GM18868 (cell line): ENCODE measurements around the gene SEC14L6.

ENCODE experiments used
- ATAC-seq: cut with Tn5 transposase; IDR thresholded peaks from one replicate; pipeline ENCODE4 v1.9.1; 2021; ENCODE audit warnings: mild to moderate bottlenecking, moderate library complexity; ENCODE audit not compliant: unreplicated experiment

The SEC14L6 gene

DNA sequence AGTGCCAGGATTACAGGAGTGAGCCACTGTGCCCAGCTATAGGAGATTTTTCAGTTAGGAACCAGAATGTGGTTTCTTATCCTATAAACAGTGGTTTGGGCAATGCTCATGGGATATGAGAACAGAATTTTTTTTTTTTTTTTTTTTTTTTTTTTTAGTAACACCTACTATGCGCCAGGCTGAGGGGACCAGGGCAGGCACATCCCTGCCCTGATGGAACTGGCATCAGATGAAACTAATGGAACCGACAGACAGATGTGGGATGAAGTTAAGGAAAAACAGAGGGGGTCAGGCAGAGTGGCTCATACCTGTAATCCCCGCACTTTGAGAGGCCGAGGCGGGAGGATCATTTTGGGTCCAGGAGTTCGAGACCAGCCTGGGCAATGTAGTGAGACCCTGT is 45.9 kb downstream of the SEC14L6 start:
- no peak for ATAC-seq

DNA sequence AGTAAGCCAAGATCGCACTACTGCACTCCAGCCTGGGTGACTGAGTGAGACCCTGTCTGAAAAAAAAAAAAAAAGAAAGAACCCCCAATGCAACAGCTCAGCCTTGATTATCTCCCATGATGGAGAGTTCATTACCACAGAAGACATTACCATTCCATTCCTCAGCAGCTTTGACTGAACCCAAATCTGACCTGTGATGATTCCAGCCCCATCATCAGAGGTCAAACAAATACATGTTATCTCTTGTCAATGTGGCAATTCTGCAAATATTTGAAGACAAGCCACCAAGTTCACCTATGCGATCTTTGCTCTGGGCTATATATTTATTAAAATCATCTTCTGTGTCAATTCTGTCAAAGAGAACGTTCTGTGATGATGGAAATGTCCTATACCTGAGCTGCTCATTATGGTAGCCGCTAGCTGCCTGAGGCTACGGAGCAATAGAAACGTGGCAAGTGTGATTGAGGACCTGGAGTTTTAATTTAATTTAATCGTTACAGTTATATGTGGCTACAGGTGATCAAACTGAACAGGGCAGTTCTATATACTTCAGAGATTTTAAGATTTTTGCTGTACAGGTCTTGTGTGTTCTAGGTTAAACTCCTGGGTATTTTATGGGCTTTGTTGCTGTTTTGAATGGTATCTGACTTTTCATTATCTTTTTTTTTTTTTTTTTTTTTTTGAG is 48.9 kb downstream of the SEC14L6 start:
- no peak for ATAC-seq

DNA sequence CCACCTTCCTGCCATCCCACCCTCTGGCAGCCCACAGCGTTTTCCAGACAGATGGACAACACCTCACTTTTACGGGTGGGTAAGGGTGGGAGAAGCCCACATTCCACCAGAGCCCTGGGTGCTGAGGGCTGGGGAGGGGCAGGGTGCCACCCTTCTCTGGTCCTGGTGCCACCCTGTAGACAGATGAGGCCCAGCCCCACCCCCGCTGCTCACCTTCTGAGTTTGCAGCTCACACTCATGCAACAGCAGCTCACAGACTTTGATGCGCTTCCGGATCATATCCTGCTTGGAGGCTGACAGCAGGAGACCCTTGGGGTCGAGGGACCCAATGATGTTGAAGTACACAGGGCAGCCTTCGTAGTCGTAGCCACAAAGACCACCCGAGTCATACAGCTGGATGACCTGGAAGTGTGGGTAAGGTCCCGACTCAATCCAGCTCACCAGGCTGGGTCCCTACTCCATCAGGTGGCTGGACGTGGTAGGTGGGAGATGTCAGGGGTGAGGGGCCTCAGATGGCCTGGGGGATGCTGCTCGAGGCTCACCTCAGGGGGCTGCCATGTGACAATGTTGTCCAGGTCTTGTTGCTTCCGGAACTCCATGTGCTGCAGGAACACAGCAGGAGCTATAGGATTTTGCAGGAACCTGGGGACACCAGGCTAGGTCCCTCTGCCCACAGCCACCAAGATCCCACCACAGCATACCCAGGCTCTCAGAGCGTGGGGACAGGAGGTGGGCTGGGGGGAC is 51.3 kb downstream of the SEC14L6 start:
- ATAC-seq: no peak

DNA sequence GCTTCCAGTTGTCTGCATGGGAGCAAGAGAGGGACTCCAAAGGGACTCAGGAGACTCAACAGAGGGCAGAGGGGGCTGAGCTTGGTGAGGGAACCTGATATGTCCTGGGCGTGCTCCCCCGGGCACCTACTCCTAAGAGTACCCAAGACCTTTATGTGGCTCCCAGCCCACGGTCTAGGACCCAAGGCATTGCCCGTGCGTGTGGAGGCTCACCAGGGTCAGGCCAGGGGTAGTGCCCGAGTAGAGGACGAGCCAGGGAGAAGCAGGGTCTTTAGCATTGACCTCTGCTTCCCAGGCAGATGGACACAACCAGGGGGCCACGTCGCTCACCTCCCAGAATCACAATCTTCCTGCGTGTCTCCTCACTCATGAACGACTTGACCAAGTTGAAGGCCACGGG is 54.4 kb downstream of the SEC14L6 start:
- no peak for ATAC-seq

DNA sequence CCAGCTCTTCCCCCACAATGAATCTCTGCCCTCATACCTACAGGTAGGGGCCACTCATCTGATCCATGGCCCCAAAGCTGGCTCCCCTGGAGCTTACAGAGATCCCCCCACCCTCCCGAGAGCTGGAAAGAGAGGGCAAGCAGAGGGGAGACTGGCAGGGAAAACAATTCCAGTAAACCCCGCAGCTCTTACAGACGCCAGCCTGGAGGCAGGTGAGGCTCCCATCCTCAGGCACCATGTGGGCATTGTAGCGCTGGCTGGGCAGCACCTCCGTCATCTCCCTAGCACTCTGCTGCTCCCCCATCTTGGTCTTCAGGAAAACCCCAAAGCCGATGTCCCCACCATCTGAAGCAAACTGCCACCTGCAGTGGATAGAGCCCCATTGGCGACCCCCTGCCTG is 55.2 kb downstream of the SEC14L6 start:
- ATAC-seq: no peak

DNA sequence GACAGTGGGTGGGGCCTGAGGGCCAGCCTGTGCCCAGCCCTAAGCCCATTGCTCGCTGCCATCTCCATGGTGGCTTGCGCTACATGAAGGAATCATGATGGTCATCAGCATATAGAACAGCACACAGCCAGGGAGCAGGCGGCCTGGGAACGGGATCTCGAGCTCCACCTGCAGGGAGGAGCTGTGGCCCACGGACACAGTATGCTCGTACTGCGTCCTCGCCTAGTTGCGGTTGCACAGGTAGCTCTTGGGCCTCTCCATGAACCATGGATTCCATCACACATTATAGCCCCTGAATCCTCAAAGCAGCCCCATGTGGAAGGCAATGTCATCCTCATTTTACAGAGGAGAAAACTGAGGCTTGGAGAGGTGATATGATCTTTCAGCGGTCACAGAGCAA is 56.1 kb downstream of the SEC14L6 start:
- ATAC-seq: no peak

DNA sequence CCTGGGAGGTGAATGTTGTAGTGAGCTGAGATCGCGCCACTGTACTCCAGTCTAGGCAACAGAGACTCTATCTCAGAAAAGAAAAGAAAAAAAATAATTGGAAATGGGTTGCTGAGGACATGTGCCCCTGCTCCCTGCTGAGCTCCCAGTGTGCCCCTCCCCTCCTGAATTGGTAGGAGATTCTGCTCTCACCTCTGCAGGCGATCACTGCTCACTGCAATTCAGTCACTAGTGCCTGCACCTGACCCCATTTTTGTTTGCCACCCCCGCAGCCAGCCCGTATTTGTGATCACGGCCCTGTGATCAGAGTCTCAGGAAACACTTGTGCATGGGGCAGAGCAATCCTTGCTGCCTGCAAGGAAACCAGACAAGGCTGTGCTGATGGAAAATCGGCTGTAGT is 58.4 kb downstream of the SEC14L6 start:
- ATAC-seq: no peak

DNA sequence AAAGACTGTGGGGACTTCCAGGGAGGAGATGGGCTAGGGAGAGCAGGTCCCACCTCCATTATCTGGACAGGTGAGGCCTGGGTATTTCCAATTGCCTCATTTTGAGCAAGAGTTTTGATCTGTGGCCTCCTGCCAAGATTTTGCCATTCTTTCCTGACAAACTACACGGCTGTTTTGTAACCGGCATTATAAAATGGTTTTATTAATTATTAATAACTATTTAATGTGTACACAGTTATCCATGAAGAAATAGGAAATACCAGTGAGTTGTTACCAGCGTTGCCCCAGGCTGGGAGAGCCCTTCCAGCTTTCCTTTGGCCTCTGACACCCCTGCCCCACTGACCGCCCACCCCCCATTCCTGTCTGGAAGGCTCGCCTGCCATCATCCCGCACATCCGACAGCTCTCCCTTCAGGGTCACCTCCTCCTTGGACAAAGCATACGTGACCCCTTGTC is 59.9 kb downstream of the SEC14L6 start:
- no peak for ATAC-seq

DNA sequence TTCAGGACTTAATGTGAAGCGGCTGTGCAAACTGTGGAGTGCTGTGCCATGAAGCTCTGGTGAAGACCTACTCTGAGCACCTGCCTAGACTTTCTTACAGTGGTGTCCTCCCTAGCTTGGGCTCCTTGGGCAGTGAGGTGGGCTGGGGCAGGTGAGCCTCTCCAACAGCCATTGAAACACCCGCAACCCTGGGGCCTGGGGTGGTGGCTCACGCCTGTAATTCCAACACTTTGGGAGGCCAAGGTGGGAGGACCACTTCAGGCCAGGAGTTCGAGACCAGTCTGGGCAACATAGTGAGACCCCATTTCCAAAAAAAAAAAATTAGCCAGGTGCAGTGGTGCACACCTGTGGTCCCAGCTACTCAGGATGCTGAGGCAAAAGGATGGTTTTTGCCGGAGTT is 60.4 kb downstream of the SEC14L6 start:
- ATAC-seq: no peak

DNA sequence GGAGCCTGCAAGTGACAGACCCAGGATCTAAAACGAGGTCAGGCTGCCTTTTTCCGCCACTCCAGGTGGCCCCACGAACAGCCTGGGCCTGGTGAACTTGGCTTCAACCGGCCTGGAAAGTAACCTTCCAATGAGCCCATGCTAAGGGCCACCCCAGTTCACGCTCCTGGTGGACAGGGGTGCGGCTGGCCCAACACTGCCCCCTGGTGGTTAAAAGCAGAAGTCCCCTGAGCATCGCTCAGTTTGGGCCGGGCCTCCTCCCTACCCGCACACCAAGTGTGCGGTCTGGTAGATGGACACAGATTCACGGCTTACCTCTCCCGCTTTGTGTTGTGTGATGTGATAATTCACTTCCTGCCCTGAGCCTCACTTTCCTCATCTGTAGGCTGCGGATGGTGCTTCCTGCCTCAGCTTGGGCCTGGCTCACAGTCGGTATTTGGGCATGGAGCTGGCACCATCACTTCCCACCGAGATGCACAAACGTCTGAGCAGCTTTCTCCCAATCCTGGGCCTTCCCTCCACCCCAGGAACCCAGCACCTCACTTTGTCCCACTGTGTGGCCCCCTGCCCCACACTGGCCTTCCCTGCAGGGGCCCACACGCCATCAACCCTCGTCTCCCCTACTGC is 61.1 kb downstream of the SEC14L6 start:
- ATAC-seq: no peak

DNA sequence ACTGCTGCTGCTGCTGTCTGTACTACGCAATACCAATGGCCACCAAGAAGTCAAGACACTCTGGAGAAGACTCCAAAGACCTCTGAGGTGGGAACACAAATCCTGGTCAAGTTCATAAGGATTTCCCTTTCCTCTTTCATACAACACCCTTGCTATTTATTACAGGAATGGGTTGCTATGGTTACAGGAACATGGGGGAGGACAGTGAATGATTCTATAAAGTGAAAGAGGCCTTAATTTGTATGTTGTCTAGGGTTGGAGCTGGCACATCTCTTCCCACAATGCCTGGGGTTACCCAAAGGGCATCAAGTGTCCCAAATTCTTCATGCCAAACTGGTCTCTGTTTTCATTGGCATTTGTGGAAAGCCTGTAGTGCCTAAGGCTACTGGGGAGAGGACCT is 63.4 kb downstream of the SEC14L6 start:
- no peak for ATAC-seq

DNA sequence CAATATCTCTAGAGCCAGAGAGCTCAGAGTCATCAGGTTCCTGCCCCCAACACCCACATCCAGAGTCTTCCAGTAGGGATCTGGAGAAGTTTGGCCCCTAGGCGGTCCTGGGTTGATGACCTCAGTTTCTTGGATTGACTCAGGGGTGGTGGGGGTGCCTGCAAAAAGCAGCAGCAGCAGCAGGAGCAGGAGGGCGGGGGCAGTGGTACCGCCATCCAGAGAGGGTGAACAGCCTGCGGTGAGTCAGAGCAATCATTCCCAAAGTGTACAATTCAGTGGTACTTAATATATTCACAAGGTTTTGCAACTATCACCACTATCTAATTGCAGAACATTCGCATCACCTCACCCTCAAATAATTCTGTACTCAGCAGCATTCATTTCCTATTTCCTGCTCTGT is 64.8 kb downstream of the SEC14L6 start:
- ATAC-seq: no peak

DNA sequence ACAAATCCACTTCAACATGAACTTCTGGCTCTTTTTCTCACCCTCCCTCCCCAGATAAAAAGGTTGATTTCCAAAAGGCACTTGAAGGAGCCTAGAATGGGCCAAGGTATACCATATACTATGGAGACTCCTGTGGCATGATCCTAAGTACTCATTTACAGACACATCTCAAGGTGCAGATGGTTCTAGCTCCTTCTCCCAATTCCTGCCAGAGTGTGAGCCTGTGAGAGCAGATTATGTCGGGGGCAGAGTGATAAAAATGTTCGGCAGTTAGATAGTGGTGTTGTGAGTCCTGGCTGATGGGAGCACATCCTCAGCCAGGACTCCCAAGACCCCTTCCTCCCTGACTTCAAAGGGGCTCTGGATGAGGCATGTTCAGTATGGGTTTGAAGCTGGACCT is 66.6 kb downstream of the SEC14L6 start:
- no peak for ATAC-seq

DNA sequence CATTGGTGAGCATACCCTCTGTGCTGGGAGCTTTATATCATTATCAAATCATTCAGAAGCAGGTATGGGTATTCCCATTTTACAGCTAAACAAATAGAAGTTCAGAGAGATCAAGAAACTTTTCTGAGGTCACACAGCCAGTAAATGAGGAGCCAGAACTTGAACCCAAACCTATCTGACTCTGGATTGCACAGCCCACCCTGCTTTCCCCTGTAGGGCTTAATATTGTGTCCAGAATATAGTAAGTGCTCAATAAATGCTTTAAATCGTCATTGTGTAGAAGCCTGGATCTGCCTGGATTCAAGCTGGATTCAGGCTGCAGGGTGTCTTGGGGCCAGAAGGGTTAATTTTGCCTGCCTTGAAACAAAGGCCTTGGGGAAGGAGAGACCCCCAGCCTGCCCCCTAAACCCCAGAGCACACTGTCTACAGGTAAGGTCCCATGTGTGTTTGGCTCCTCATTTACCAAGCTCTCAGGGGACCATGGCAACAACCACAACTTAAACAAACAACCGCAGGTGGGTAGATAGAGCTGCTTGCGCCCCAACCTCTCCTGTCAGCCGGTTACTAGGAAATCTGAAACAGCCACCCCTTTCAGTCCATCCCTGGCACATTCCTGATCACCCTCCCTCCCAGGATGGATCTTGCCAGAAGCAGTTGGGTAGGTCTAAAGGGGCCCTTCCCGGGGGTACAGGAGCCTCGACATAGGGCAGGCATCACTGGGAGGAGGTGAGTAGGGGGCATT is 71.7 kb downstream of the SEC14L6 start:
- no peak for ATAC-seq

DNA sequence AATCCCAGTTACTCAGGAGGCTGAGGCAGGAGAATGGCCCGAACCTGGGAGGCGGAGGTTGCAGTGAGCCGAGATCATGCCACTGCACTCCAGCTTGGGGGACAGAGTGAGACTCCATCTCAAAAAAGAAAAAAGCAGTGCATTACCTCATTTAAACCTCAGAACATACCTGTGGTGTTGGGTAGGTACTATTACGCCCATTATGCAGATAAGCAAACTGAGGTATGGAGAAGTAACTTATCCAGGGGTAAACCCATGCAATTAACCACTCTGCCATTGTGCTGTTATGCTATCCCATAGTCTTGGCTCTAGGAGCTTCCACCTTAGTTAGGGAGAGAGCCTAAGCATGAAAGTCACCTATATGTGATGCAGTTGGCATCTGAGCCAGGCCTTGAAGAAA is 72.4 kb downstream of the SEC14L6 start:
- ATAC-seq: no peak

DNA sequence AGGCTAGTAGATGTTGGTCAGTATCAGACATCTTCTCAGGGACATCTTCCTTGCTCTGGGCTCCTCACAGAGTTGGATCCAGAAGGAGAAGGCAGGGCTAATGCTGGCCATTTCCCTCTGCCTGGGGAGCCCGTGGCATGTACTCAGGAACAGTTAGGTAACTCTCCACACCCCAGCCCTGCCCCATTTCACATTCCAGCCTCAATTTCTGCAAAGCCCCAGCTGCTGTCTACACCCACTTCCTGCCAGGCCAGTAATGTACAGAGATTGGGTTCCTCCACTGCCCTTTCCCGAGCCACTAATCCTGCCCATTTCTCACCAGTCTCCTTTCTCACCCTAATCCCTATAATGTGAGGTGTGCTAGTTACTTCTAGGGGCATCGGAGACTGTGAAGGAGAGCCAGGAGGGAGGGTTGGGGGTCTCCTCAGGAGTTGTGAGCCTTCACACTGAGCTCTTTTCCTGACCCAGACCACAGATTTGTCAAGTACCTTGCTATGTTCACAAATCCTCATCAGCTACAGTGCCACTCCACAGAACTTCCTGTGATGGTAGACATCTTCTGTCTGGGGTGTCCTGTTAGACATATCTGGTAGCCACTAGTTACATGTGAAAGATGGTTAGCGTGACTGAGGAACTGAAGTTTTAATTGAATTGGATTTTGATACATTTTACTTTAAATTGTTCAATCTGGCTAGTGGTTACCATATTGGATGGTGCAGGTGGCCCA is 73.4 kb downstream of the SEC14L6 start:
- ATAC-seq: no peak
